ENCODE measurements around the gene PLXNA4. TPM values are rescaled to one million over a fixed set of nuclear protein-coding genes. Genes with fewer than 3 reads are reported as not detected.

PLXNA4 gene
- total and polyA plus RNA-seq, 4 donors: 0.63 to 4.6 (median 2.1) TPM

GRCh38 chr7:132561763-132562162 is 14.5 kb downstream of the PLXNA4 start:
- no peaks in the 10 kb centered on the region for H3K4me1 ChIP-seq (ENCODE audit: control insufficient read depth in 5 of 5, insufficient read depth in 5 of 5, low read length in 5 of 5)
- WGBS, 2 donors: 73 to 77% methylated on average over 2 of the region's 2 CpGs
- DNase-seq: no peak
- no peaks in the 10 kb centered on the region for H3K36me3 ChIP-seq (ENCODE audit: control insufficient read depth in 4 of 4, insufficient read depth in 4 of 4, low read length in 4 of 4)
- ATAC-seq (ENCODE audit: insufficient read depth, low FRiP score): no peak
- no peak overlapping the region for H3K9ac ChIP-seq (ENCODE audit: insufficient read depth in 1 of 2, low read length in 2 of 2)
- TF ChIP-seq CTCF (IDR thresholded peaks at IDR 0.05; ENCODE audit: control extremely low read depth, extremely low read depth): no peak
- H3K27me3 ChIP-seq (ENCODE audit: control insufficient read depth in 3 of 3, insufficient read depth in 3 of 3, low read length in 2 of 3): peaks cover 4 to 51% (median 16%) of the 10 kb centered on the region in 3 donors
- H3K4me3 ChIP-seq: no peak overlapping the region
- H3K9me3 ChIP-seq (ENCODE audit: control insufficient read depth in 4 of 4, insufficient read depth in 3 of 4, low read length in 3 of 4): peaks cover 0 to 3% (median 0%) of the 10 kb centered on the region in 4 donors
- H3K27ac ChIP-seq (ENCODE audit: low read depth in 1 of 2, low read length in 1 of 2): no peak overlapping the region

GRCh38 chr7:132560825-132561529 is 15.3 kb downstream of the PLXNA4 start:
- Histone ChIP-seq H3K9ac (ENCODE audit: insufficient read depth in 1 of 2, low read length in 2 of 2) (no peak overlapping the region), H3K27ac (ENCODE audit: low read depth in 1 of 2, low read length in 1 of 2) (no peak overlapping the region), H3K9me3 (ENCODE audit: control insufficient read depth in 4 of 4, insufficient read depth in 3 of 4, low read length in 3 of 4) (peaks cover 0 to 3% (median 0%) of the 10 kb centered on the region in 4 donors), H3K4me1 (ENCODE audit: control insufficient read depth in 5 of 5, insufficient read depth in 5 of 5, low read length in 5 of 5) (no peaks in the 10 kb centered on the region), H3K27me3 (ENCODE audit: control insufficient read depth in 3 of 3, insufficient read depth in 3 of 3, low read length in 2 of 3) (peaks cover 4 to 45% (median 12%) of the 10 kb centered on the region in 3 donors), H3K36me3 (ENCODE audit: control insufficient read depth in 4 of 4, insufficient read depth in 4 of 4, low read length in 4 of 4) (no peaks in the 10 kb centered on the region), H3K4me3 (no peak overlapping the region)
- 81 to 84% methylated on average over 8 of the region's 8 CpGs for WGBS, 2 donors
- no peak for TF ChIP-seq CTCF (IDR thresholded peaks at IDR 0.05; ENCODE audit: control extremely low read depth, extremely low read depth)
- ATAC-seq (ENCODE audit: insufficient read depth, low FRiP score) (no peak), DNase-seq (no peak)

GRCh38 chr7:132560105-132560504 is 16.2 kb downstream of the PLXNA4 start:
- 96% methylated on average over 7 of the region's 7 CpGs for WGBS, 2 donors
- DNase-seq (no peak), ATAC-seq (ENCODE audit: insufficient read depth, low FRiP score) (no peak)
- Histone ChIP-seq H3K9ac (ENCODE audit: insufficient read depth in 1 of 2, low read length in 2 of 2) (no peak overlapping the region), H3K9me3 (ENCODE audit: control insufficient read depth in 4 of 4, insufficient read depth in 3 of 4, low read length in 3 of 4) (peaks cover 0 to 3% (median 0%) of the 10 kb centered on the region in 4 donors), H3K36me3 (ENCODE audit: control insufficient read depth in 4 of 4, insufficient read depth in 4 of 4, low read length in 4 of 4) (no peaks in the 10 kb centered on the region), H3K4me3 (no peak overlapping the region), H3K27ac (ENCODE audit: low read depth in 1 of 2, low read length in 1 of 2) (no peak overlapping the region), H3K27me3 (ENCODE audit: control insufficient read depth in 3 of 3, insufficient read depth in 3 of 3, low read length in 2 of 3) (peaks cover 2 to 40% (median 11%) of the 10 kb centered on the region in 3 donors), H3K4me1 (ENCODE audit: control insufficient read depth in 5 of 5, insufficient read depth in 5 of 5, low read length in 5 of 5) (no peaks in the 10 kb centered on the region)
- TF ChIP-seq CTCF (IDR thresholded peaks at IDR 0.05; ENCODE audit: control extremely low read depth, extremely low read depth): no peak
